ENCODE data around the gene SLC26A5.

DNA sequence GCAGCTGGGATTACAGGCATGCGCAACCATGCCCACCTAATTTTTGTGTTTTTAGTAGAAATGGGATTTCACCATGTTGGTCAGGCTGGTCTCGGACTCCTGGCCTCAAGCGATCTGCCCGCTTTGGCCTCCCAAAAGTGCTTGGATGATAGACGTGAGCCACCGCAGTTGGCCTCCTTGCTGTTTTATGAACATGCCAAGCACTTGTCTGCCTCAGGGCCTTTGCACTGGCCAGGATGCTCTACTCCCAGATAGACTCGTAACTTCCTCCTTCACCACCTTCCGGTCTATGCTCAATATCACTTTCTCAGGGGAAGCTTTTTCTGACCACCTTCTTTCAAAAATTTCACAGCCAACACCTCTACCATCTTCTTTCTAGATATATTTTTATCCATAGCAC is 6.3 kb downstream of the SLC26A5 start:
- TF ChIP-seq POLR2A (IDR thresholded peaks at IDR 0.05): no peak
- TF ChIP-seq, protein P1, sequence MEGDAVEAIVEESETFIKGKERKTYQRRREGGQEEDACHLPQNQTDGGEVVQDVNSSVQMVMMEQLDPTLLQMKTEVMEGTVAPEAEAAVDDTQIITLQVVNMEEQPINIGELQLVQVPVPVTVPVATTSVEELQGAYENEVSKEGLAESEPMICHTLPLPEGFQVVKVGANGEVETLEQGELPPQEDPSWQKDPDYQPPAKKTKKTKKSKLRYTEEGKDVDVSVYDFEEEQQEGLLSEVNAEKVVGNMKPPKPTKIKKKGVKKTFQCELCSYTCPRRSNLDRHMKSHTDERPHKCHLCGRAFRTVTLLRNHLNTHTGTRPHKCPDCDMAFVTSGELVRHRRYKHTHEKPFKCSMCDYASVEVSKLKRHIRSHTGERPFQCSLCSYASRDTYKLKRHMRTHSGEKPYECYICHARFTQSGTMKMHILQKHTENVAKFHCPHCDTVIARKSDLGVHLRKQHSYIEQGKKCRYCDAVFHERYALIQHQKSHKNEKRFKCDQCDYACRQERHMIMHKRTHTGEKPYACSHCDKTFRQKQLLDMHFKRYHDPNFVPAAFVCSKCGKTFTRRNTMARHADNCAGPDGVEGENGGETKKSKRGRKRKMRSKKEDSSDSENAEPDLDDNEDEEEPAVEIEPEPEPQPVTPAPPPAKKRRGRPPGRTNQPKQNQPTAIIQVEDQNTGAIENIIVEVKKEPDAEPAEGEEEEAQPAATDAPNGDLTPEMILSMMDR (IDR thresholded peaks at IDR 0.05): no peak
- TF ChIP-seq EP300 (IDR thresholded peaks at IDR 0.05): no peak
- no peak for TF ChIP-seq POLR2AphosphoS5 (IDR thresholded peaks at IDR 0.05)

Measured in upper lobe of left lung (tissue), 4 donors.